HG03460 (cell line): ENCODE results near the gene PRKAG3.
"Not testable (repeated sequence)": the region's sequence is repeated elsewhere in the genome, so short reads cannot be mapped to it uniquely, and the experiment has no call there.

Experiments used
- ATAC-seq: cut with Tn5 transposase; IDR thresholded peaks from one replicate; pipeline ENCODE4 v1.9.1; 2021; ENCODE audit not compliant: unreplicated experiment

Gene PRKAG3

GRCh38 chr2:218844334-218844733 is 12.7 kb upstream of the PRKAG3 start:
- ATAC-seq: not testable (repeated sequence)

DNA sequence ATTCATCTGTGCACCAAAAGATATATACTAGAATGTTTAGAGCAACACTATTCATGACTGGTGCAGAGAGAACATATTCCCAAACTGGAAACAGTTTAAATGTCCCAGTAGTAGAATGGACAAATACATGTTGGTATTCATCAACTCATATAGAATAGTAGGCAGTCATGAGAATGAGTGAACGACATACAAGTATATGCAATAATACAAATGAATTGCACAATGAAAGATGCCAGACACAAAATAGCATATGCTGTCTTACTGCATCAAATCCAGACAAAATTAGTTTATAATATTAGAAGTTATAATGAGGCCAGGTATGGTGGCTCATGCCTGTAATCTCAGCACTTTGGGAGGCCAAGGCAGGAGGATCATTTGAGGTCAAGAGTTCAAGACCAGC is 8.3 kb upstream of the PRKAG3 start:
- ATAC-seq: no peak

DNA sequence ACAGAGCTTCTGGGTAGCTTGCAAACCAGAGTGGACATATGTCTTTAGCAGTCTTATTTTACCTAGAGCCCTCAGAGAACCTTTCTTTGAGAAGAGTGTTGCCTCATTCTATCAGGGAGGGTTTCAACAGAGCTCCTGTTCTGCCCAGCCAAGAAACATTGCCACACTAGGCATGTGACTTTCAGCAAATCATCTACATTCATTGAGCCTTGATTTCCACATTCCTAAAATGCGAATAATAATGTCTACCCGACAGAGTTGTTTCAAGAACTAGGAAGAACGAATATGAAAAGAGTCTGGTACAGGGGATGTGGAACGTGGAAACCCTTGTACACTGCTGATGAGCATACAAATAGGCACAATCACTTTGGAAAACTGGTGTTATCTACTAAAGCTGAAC is 7.8 kb upstream of the PRKAG3 start:
- no peak for ATAC-seq

- no peak for ATAC-seq
Measured at GRCh38 chr2:218837495-218837894, 5.9 kb upstream of the PRKAG3 start.

- ATAC-seq: no peak
Measured at GRCh38 chr2:218834685-218835084, 3.1 kb upstream of the PRKAG3 start.

GRCh38 chr2:218833023-218833609 is 1.5 kb upstream of the PRKAG3 start:
- ATAC-seq: no peak

GRCh38 chr2:218832520-218832919 is 917 bp upstream of the PRKAG3 start:
- ATAC-seq: no peak

DNA sequence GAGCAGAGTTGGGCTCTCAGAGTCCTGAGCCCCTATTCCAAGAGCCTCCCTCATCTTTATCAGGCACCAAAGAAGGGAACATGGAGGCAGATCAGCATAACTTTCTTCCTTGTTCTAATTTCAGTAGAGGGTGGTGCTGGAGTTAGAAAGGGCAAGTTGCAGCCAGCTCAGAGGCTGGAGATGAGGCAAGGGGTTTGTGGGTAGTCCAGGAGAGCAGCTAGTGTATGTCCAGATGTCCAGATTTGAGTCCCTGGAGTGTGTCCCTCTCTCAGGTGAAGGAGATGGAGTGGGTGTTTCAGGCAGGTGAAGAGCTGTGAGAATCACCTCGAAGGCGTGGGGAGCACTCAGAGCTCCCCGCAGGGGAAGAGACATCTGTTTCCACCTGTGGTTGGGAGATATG is 478 bp upstream of the PRKAG3 start:
- no peak for ATAC-seq

DNA sequence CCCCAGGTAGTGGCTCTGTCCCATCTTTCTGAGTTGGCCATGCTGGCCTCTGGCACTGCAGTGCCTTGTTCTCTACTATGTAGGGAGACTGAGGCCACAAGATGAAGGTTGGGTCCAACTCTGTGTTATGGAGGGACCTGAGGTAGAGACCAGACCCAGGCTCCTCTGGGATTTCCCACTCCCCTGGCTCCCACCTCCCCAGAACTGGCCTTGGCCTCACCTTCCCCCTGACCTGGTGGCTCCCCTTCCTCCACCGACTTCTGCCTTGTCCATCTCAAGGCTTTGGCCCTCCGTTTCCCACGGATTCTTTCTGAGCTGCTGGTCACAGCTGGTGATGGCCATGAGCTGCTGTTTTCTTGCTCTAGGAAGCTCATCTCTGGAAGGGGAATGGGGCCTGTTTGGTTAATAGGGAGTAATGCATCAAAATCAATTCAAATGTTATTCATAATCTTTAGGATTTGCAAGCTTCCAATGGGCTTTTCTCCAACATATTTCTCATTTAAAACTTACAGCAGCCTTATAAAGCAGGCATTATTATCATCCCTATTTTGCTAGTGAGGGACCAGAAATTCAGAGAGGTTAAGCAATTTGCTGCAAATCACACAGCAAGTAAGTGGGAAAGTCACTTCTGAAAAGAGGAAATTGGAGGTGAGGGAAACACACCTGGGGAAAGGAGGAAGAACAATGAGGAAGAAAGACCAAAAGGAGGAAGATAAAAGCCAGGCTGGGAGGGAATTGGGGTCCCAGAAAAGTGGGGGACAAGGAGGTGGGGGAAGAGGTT is 887 bp downstream of the PRKAG3 start:
- no peak for ATAC-seq

- ATAC-seq: no peak
Measured at GRCh38 chr2:218829868-218830451, 1.6 kb downstream of the PRKAG3 start.

DNA sequence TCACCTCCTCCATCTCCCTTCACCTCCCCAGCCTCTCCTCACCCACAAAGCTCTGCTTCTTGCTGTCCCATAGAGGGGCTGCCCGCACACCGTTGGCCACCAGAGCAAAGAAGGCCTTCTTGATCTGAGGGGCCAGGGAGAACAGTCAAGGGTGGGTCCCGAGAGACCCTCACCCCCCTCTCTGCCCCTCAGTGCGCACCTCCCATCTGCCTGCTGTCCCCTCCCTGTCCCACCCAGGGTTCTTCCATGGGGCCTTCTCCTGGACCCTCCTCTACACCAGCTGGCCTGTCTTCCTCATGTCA is 3.2 kb downstream of the PRKAG3 start:
- ATAC-seq: no peak

DNA sequence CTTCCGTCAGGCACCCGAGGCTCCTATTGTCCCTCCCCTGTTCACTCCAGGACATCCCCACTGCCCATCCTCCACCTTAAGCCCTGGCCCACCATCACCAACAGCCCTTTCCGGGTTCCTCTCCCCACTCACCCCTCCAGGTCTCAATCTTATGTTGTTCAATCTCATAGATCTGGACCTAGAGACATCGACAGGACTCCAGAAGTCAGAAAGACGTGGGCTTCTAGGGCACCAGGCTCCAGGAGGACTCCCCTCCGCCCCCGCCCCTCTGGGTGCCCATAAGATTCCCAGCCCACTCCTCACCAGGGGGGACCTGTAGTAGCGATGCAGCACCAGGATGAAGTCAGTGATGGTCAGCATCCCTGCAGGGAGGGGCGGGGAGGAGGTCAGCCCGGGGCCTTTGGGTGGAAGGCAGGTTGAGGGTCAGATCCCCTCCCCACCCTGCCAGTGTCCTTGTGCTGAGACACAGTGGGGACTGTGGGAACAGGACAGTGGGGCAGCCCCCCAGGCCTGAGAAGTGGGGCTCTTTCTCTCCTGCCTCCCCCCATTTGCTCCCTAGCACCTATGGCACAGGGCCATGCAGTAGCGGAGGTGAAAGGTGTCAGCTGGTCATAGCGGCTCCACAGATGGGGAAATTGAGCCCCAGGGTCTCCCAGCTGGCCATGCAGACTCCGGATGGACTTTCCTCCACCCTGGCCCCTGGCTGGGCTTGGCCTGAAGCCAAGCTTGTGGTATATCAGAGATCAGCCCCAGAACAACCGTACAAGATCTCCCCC is 3.7 kb downstream of the PRKAG3 start:
- ATAC-seq: no peak

GRCh38 chr2:218826791-218827190 is 4.8 kb downstream of the PRKAG3 start:
- ATAC-seq: no peak

- no peak for ATAC-seq
Measured at GRCh38 chr2:218824004-218824403, 7.6 kb downstream of the PRKAG3 start.

DNA sequence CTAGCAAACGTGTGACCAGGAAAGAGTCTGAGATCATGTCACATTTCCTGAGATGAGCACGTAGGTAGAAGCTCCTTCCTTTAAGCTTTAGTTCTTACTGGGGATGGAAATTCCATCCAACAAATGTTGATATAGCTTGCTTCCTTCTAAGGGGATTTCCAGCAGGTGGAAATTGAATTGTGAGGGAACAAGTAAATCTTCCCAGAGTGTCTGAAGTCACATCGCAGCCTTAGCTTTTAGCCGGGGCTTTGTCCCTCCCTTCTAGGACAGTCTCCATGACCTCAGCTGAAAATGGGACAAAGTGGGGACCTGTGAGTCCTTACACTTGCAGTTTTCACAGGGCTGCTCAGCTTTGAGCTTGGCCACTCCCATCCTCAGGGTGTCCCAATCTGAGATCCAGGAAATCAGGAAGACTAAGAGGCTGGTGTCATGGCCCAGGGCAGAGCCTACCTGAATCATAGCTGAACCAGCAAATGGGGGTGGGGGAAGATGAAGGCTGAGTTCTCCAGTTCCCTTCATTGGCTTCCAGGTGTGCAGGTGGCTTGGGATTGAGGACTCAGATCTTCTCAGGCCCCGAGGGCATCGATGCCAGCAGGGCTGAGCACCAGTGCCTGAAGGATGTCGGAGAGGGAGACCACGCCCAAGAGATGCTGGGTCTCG is 8.3 kb downstream of the PRKAG3 start:
- no peak for ATAC-seq

DNA sequence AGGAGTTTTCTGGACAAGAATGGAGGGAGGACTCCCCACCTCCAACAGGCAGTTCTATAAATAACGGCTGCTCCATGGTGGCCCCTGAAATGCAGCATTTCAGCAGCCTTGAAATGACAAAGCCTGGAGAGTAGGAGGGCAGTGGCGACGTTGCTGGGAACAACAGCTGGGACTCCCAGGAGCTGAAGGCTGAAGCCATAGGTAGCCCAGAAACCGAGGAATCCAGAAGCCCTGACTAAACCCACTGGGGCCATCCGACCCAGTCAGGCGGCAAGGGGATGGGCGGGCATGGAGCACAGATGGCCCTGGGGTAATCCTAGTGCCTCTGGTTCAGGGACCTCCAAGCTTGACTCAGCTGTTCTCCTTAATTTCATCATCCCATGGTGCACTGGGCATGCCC is 9.0 kb downstream of the PRKAG3 start:
- no peak for ATAC-seq

DNA sequence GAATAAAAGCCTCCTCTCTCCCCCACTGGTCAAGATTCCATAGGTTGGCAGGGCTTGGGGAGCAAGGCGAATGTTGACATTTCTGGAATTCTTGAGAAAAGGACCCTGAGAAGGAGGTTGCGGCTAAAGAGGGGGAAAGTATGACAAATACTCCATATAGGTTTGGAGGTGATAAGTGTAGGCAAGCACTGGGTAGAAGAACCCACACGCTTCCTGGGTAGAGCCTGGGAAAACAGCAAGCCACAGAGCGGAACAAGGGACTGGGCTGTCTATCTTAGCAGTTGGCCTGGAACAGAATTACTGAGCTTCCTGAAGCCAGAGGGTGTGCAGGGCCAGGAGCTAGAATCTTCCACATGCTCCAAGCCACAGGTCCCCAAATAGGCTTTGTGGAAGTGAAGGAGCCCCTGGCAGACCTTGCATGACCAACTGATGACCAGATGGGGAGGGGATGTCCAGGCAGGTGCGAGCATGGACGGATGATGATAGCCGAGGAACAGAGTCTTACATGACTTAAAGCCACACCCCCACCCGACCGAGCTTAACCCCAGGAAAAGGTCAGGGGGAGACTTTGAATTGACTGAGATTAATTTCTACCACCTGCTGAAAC is 9.9 kb downstream of the PRKAG3 start:
- no peak for ATAC-seq

GRCh38 chr2:218820746-218821369 is 10.7 kb downstream of the PRKAG3 start:
- no peak for ATAC-seq

GRCh38 chr2:218819093-218819492 is 12.5 kb downstream of the PRKAG3 start:
- no peak for ATAC-seq

- ATAC-seq: no peak
Measured at GRCh38 chr2:218816561-218817011, 15.0 kb downstream of the PRKAG3 start.
